Osteoblast (primary cell): ENCODE results near the gene STIM2. TPM values are rescaled to one million over a fixed set of nuclear protein-coding genes. Genes with fewer than 3 reads are reported as not detected.

Experiments
- DNase-seq: peaks from one replicate; pipeline ENCODE4 v3.0.0; 2011; ENCODE audit warnings: low spot score, mixed read lengths; ENCODE audit not compliant: insufficient read length; ENCODE audit errors: missing footprints
- H2AFZ ChIP-seq: 2 replicates; pipeline ENCODE4 v1.6.0; 2011; ENCODE audit warnings: mild to moderate bottlenecking, low read length
- H3K27ac ChIP-seq: 2 replicates; pipeline ENCODE4 v1.5.1; 2011; ENCODE audit warnings: mild to moderate bottlenecking, low read depth, low read length, moderate library complexity
- H3K27me3 ChIP-seq: 2 replicates; pipeline ENCODE4 v1.6.0; 2012; ENCODE audit warnings: mild to moderate bottlenecking, control low read depth, inconsistent platforms, low read length, moderate library complexity; ENCODE audit not compliant: insufficient read depth
- H3K36me3 ChIP-seq: 2 replicates; pipeline ENCODE4 v1.5.1; 2011; ENCODE audit warnings: mild to moderate bottlenecking, low read length, control low read depth, moderate library complexity; ENCODE audit not compliant: insufficient read depth
- H3K4me1 ChIP-seq: 2 replicates; pipeline ENCODE4 v1.5.1; 2011; ENCODE audit warnings: mild to moderate bottlenecking, low read length, control low read depth, moderate library complexity; ENCODE audit not compliant: insufficient read depth
- H3K4me2 ChIP-seq: 2 replicates; pipeline ENCODE4 v1.6.0; 2011; ENCODE audit warnings: mild to moderate bottlenecking, low read length; ENCODE audit not compliant: insufficient read depth
- H3K4me3 ChIP-seq: fragments of 200-600 bp; sonication (generic); 3 replicates; pipeline ENCODE4 v1.5.1; 2012; ENCODE audit warnings: mild to moderate bottlenecking, low read length, inconsistent platforms; ENCODE audit not compliant: insufficient read depth
- H3K79me2 ChIP-seq: 2 replicates; pipeline ENCODE4 v1.6.0; 2012; ENCODE audit warnings: mild to moderate bottlenecking, low read length, control low read depth, inconsistent platforms; ENCODE audit not compliant: insufficient read depth
- H3K9me3 ChIP-seq: 2 replicates; pipeline ENCODE4 v1.5.1; 2011; ENCODE audit warnings: low read depth, low read length, control low read depth
- H4K20me1 ChIP-seq: 2 replicates; pipeline ENCODE4 v1.6.0; 2012; ENCODE audit warnings: mild to moderate bottlenecking, low read length, control low read depth; ENCODE audit not compliant: insufficient read depth
- CTCF ChIP-seq: IDR thresholded peaks from 2 replicates; pipeline ENCODE4 v1.5.1; 2011; ENCODE audit warnings: mild to moderate bottlenecking, low read depth, low read length, moderate library complexity; ENCODE audit errors: extremely low read depth
- total RNA-seq: library from RNA; depleted of rRNA; stranded (reverse); fragments of >200 nt; gene quantifications from 2 replicates; pipeline ENCODE4 v1.2.3, GENCODE V29; 2012

STIM2 gene
- total RNA-seq, 1 donor: 14.8 TPM

GRCh38 chr4:27007507-27007906 is 146.9 kb downstream of the STIM2 start:
- H2AFZ ChIP-seq: no peak overlapping the region
- TF ChIP-seq CTCF: no peak
- peak overlapping the region; percentile 30 for H3K4me2 ChIP-seq
- H3K36me3 ChIP-seq: no peaks in the 10 kb centered on the region
- H3K27me3 ChIP-seq: no peaks in the 10 kb centered on the region
- H3K27ac ChIP-seq: no peak overlapping the region
- no peaks in the 10 kb centered on the region for H4K20me1 ChIP-seq
- no peak overlapping the region for H3K4me3 ChIP-seq
- DNase-seq: no peak
- H3K79me2 ChIP-seq: no peaks in the 10 kb centered on the region
- H3K9me3 ChIP-seq: no peaks in the 10 kb centered on the region
- H3K4me1 ChIP-seq: peaks cover 63% of the 10 kb centered on the region

GRCh38 chr4:27008679-27009078 is 148.0 kb downstream of the STIM2 start:
- no peaks in the 10 kb centered on the region for H3K9me3 ChIP-seq
- no peaks in the 10 kb centered on the region for H3K36me3 ChIP-seq
- H3K27me3 ChIP-seq: no peaks in the 10 kb centered on the region
- no peak overlapping the region for H3K4me3 ChIP-seq
- DNase-seq: no peak
- TF ChIP-seq CTCF: no peak
- no peaks in the 10 kb centered on the region for H4K20me1 ChIP-seq
- no peak overlapping the region for H2AFZ ChIP-seq
- no peak overlapping the region for H3K27ac ChIP-seq
- H3K4me2 ChIP-seq: no peak overlapping the region
- H3K79me2 ChIP-seq: no peaks in the 10 kb centered on the region
- H3K4me1 ChIP-seq: peaks cover 61% of the 10 kb centered on the region

- no peaks in the 10 kb centered on the region for H3K79me2 ChIP-seq
- peak overlapping the region; percentile 52 for H3K27ac ChIP-seq
- DNase-seq: no peak
- no peak overlapping the region for H3K4me3 ChIP-seq
- no peaks in the 10 kb centered on the region for H3K27me3 ChIP-seq
- no peak overlapping the region for H2AFZ ChIP-seq
- TF ChIP-seq CTCF: no peak
- no peaks in the 10 kb centered on the region for H3K9me3 ChIP-seq
- H3K36me3 ChIP-seq: no peaks in the 10 kb centered on the region
- H3K4me1 ChIP-seq: peaks cover 53% of the 10 kb centered on the region
- no peaks in the 10 kb centered on the region for H4K20me1 ChIP-seq
- H3K4me2 ChIP-seq: peak overlapping the region; percentile 41
Observed at GRCh38 chr4:27009539-27009938, 148.9 kb downstream of the STIM2 start.

GRCh38 chr4:27010334-27010940 is 149.8 kb downstream of the STIM2 start:
- no peaks in the 10 kb centered on the region for H3K9me3 ChIP-seq
- peak overlapping the region; percentile 52 for H3K27ac ChIP-seq
- TF ChIP-seq CTCF: peak; percentile 77
- no peaks in the 10 kb centered on the region for H3K79me2 ChIP-seq
- no peaks in the 10 kb centered on the region for H3K36me3 ChIP-seq
- no peaks in the 10 kb centered on the region for H3K27me3 ChIP-seq
- H3K4me2 ChIP-seq: peak overlapping the region; percentile 44
- H4K20me1 ChIP-seq: no peaks in the 10 kb centered on the region
- no peak for DNase-seq
- H3K4me3 ChIP-seq: no peak overlapping the region
- peaks cover 44% of the 10 kb centered on the region for H3K4me1 ChIP-seq
- no peak overlapping the region for H2AFZ ChIP-seq
